Suprapubic skin (tissue), 3 donors: Measurements from ENCODE around the gene DHPS.
A peak's percentile ranks its signal among the peaks of the same experiment; 100 is the strongest.
"Not testable (repeated sequence)": the region's sequence is repeated elsewhere in the genome, so short reads cannot be mapped to it uniquely, and the experiment has no call there.

Experiments
- CTCF ChIP-seq, 2 donors: fragments of 200-600 bp in 1 of 2; fragments of 450-650 bp in 1 of 2; sonication (generic) in 1 of 2; IDR thresholded peaks; one replicate each; pipeline ENCODE4 v1.5.1; 2016 to 2019; ENCODE audit warnings: antibody characterized with exemption in 2 of 2, mild to moderate bottlenecking in 1 of 2, moderate library complexity in 1 of 2
- EP300 ChIP-seq: sonication (generic); formaldehyde crosslinking; IDR thresholded peaks from one replicate; pipeline ENCODE4 v1.6.1; 2017; ENCODE audit warnings: antibody characterized with exemption
- POLR2A ChIP-seq, 2 donors: fragments of 450-650 bp; IDR thresholded peaks; one replicate each; pipeline ENCODE4 v1.6.1; 2017; ENCODE audit warnings: antibody characterized with exemption in 2 of 2, mild to moderate bottlenecking in 2 of 2, moderate library complexity in 2 of 2

GRCh38 chr19:12712077-12712476 is 30.4 kb upstream of the DHPS start:
- TF ChIP-seq CTCF (IDR thresholded peaks at IDR 0.05) = peak in 1 of 2 donors; percentile 37
- TF ChIP-seq POLR2A (IDR thresholded peaks at IDR 0.05); EP300: not testable (repeated sequence)
